Measurements from ENCODE around the gene NINJ1. TPM values are rescaled to one million over a fixed set of nuclear protein-coding genes. Genes with fewer than 3 reads are reported as not detected.

The NINJ1 gene
- 21.9 and 24.7 TPM in 2 replicates for total RNA-seq (2012; rRNA removed)
- 38.1 and 38.8 TPM in 2 replicates for polyA plus RNA-seq (2012; rRNA removed)
- polyA plus RNA-seq (2012; cell fraction: cytosol; rRNA removed): 16.1 and 60.5 TPM in 2 replicates
- polyA plus RNA-seq (2012; cell fraction: nucleus; rRNA removed; ENCODE audit: low replicate concordance): 21.8 and 35.9 TPM in 2 replicates
- percentile 56 among the genes with signal in this experiment for Bru-seq, nascent RNA
- percentile 52 among the genes with signal in this experiment for BruChase-seq, experiment 1, labeled RNA remaining after a 6-hour chase
- BruChase-seq, experiment 2, labeled RNA remaining after a 2-hour chase: percentile 49 among the genes with signal in this experiment
- long read RNA-seq, transcript NINJ1-201 (4 exons, 1,281 nt): major isoform, 51 of 66 reads
- long read RNA-seq, partial matches to known transcripts: 6 of 66 reads
- long read RNA-seq, other reads (novel, unspliced or antisense): 6 of 66 reads

DNA sequence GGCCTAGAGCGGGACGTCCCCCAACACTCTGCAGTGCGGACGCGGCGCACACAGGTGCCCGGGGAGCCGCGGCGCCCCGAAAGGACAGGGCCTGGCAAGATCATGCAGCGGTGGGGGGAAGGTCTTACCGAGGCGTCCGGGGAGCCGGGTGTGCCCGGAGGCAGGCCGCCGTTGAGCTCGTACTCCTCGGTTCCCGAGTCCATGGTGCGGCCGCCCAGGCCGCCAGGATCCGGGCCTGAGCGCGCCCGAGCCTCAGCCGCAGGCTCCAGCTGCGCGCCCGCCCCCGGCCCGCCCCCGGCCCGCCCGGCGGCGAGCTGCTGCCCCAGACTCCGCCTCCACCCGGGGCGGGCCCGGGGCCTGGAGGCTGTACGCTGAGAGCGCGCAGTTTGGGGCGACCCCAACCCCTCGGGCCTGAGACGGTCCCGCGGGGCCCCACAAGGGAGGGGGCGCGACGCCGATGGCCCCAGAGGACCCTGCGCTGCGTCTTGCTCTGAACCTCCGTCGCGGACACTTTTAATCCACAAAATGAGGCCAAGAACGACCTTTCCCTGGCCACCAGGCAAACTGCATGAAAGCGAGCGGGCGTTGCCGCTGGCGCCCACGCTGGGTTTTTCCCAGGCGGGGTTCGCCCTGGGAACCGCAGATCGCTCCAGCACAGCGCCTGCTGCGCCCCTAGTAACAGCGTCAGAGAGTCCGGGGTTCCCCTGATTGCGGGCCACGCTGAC, at the start of gene NINJ1:
Gene NINJ1, minus strand, starts transcription at position 237 of the 725 bp plus-strand sequence. Its CDS starts 34 bp downstream, at position 203.
- ATAC-seq (ENCODE audit: low read depth): peak; percentile 89
- Histone ChIP-seq H3K9me3 (ENCODE audit: control insufficient read depth, insufficient read depth, low read length) (0 out of 2 replicates have a peak, but pooled peaks cover 3% of the 10 kb centered on the region), H3K23ac (ENCODE audit: low read depth, low read length) (peak within 1 kb of the TSS; percentile 88), H3K4me3 (ENCODE audit: insufficient read depth, low read depth, low read length) (peak within 1 kb of the TSS; percentile 82), H4K5ac (ENCODE audit: low read depth, low read length) (peak within 1 kb of the TSS; percentile 70), H4K20me1 (ENCODE audit: insufficient read depth, low read length) (0 out of 2 replicates have a peak, but pooled peaks cover 5% of the 10 kb centered on the region), H3K9me1 (ENCODE audit: insufficient read depth, low read length) (peaks cover 10% of the 10 kb centered on the region; the same call in 1 of the 2 replicates), H4K8ac (ENCODE audit: low read depth in 2 of 2, low read length in 2 of 2) (peak within 1 kb of the TSS; percentile 55 to 84; a peak in 3 of 4 replicates), H3K4me1 (ENCODE audit: control insufficient read depth, insufficient read depth, low read length) (peaks cover 30% of the 10 kb centered on the region), H2AK5ac (ENCODE audit: low read depth, low read length) (peak within 1 kb of the TSS; percentile 93), H3K36me3 (ENCODE audit: control insufficient read depth, insufficient read depth, low read length) (no peaks in the 10 kb centered on the region), H3K18ac (ENCODE audit: low read depth, low read length) (peak within 1 kb of the TSS; percentile 68), H3K56ac (ENCODE audit: extremely low read depth, insufficient read depth, low read length) (peak within 1 kb of the TSS; percentile 36), H3K4ac (ENCODE audit: low read depth, low read length) (peak within 1 kb of the TSS; percentile 97), H2BK20ac (ENCODE audit: low read depth, low read length) (peak within 1 kb of the TSS; percentile 87), H3K9ac (ENCODE audit: low read depth, low read length) (peak within 1 kb of the TSS; percentile 81), H2BK15ac (ENCODE audit: low read depth, low read length) (peak within 1 kb of the TSS; percentile 79; the same call in 2 of the 3 replicates), H3K27ac (ENCODE audit: insufficient read depth, low read length) (peak within 1 kb of the TSS; percentile 84), H3K4me2 (ENCODE audit: low read depth, low read length) (peak within 1 kb of the TSS; percentile 85), H3K27me3 (ENCODE audit: control insufficient read depth, insufficient read depth, low read length) (no peaks in the 10 kb centered on the region), H2AFZ (replicated peaks; ENCODE audit: low read length, poor library complexity) (peak within 1 kb of the TSS; percentile 96), H3K14ac (replicated peaks; ENCODE audit: low read depth, low read length) (peak within 1 kb of the TSS; percentile 90), H2AK9ac (replicated peaks; ENCODE audit: low read depth, low read length, poor library complexity) (peak within 1 kb of the TSS; percentile 97), H2BK120ac (ENCODE audit: low read depth, low read length) (peak within 1 kb of the TSS; percentile 93), H3K79me1 (ENCODE audit: low read depth in 1 of 2, low read length in 2 of 2) (peaks cover 16 to 38% of the 10 kb centered on the region in 2 experiments), H2BK5ac (ENCODE audit: low read depth, low read length, poor library complexity, severe bottlenecking) (peak within 1 kb of the TSS; percentile 88), H4K91ac (ENCODE audit: insufficient read depth, low read depth, low read length) (peak within 1 kb of the TSS; percentile 88)
- WGBS, 2 experiments (ENCODE audit: extremely low coverage in 2 of 2, insufficient read length in 1 of 2): 0% methylated on average over 31 of the region's 78 CpGs; no CpG with 5 or more reads in 1 of the 2 experiments
- intact Hi-C loops (cut with micrococcal nuclease): loop anchor here (10.0 kb wide), 1 partner anchor 321 kb away; the partner anchor contains the start of genes FAM120A and FAM120AOS
- dilution Hi-C loops (cut with HindIII; ENCODE audit: low sequenced_read_pairs, unreplicated experiment): no loop called here
- no TSS peak for BruUV-seq (replicated peaks)
- peak; percentile 60 for DNase-seq
- ChIA-PET CTCF (interaction anchor here (0.5 to 0.9 kb wide), 3 partner anchors 25 to 1357 kb away, joined by 3 to 5 read pairs (median 3); no protein-coding TSS in a partner anchor), POLR2A (ENCODE audit: unreplicated experiment) (interaction anchor here (0.6 kb wide), 2 partner anchors 10 to 432 kb away, joined by 3 to 4 read pairs; no protein-coding TSS in a partner anchor)
- in situ Hi-C loops (cut with MboI; ENCODE audit: low sequenced_read_pairs): no loop called here
- TF ChIP-seq SMC3 (IDR thresholded peaks at IDR 0.05; ENCODE audit: low read depth, low read length): no peak
- TF ChIP-seq, protein P1, sequence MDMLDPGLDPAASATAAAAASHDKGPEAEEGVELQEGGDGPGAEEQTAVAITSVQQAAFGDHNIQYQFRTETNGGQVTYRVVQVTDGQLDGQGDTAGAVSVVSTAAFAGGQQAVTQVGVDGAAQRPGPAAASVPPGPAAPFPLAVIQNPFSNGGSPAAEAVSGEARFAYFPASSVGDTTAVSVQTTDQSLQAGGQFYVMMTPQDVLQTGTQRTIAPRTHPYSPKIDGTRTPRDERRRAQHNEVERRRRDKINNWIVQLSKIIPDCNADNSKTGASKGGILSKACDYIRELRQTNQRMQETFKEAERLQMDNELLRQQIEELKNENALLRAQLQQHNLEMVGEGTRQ (IDR thresholded peaks at IDR 0.05; ENCODE audit: low read depth, low read length): no peak
- no peak; the same call in 1 of the 2 replicates for TF ChIP-seq NFE2L2 (IDR thresholded peaks at IDR 0.05; ENCODE audit: low read depth, low read length)
- no peak for TF ChIP-seq MXI1 (IDR thresholded peaks at IDR 0.05; ENCODE audit: borderline replicate concordance, low read depth, low read length)
- TF ChIP-seq CEBPB (IDR thresholded peaks at IDR 0.05; ENCODE audit: low read depth, low read length): 0 out of 2 replicates have a peak, but pooled peaks have one; percentile 13
- no peak for TF ChIP-seq BHLHE40 (IDR thresholded peaks at IDR 0.05; ENCODE audit: low read depth, low read length)
- no peak for TF ChIP-seq RFX5 (IDR thresholded peaks at IDR 0.05; ENCODE audit: low read depth, low read length)
- no peak for TF ChIP-seq MAFK (IDR thresholded peaks at IDR 0.05; ENCODE audit: low read depth, low read length)
- TF ChIP-seq FOS (IDR thresholded peaks at IDR 0.05; ENCODE audit: low read depth, low read length): no peak
- TF ChIP-seq, protein P2, sequence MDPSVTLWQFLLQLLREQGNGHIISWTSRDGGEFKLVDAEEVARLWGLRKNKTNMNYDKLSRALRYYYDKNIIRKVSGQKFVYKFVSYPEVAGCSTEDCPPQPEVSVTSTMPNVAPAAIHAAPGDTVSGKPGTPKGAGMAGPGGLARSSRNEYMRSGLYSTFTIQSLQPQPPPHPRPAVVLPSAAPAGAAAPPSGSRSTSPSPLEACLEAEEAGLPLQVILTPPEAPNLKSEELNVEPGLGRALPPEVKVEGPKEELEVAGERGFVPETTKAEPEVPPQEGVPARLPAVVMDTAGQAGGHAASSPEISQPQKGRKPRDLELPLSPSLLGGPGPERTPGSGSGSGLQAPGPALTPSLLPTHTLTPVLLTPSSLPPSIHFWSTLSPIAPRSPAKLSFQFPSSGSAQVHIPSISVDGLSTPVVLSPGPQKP (IDR thresholded peaks at IDR 0.05; ENCODE audit: borderline replicate concordance, low read depth, low read length): no peak
- TF ChIP-seq CHD1 (IDR thresholded peaks at IDR 0.05; ENCODE audit: low read depth, low read length): no peak; the same call in 1 of the 2 replicates
- TF ChIP-seq RAD21 (IDR thresholded peaks at IDR 0.05; ENCODE audit: low read length): 0 out of 2 replicates have a peak, but pooled peaks have one; percentile 4
- TF ChIP-seq RCOR1 (IDR thresholded peaks at IDR 0.05; ENCODE audit: insufficient replicate concordance, low read length): no peak
- TF ChIP-seq POLR2A (IDR thresholded peaks at IDR 0.05; ENCODE audit: low read depth, low read length): peak; percentile 94
